NCI-H1092 treated with DMSO at 0.1 percent for 48 hours (cell line): ENCODE data around the gene ADGRV1.
"Not testable (repeated sequence)": the region's sequence is repeated elsewhere in the genome, so short reads cannot be mapped to it uniquely, and the experiment has no call there.

Source experiments
- DNase-seq: peaks from one replicate; lab custom pipeline; 2025; lab: John Stamatoyannopoulos, UW

Gene ADGRV1

GRCh38 chr5:90912476-90912875, 353.9 kb downstream of the ADGRV1 start:
- DNase-seq, result no peak

- no peak for DNase-seq
Observed at GRCh38 chr5:90915393-90915792, 356.8 kb downstream of the ADGRV1 start.

- DNase-seq, result no peak
Observed at GRCh38 chr5:90916947-90917800, 358.6 kb downstream of the ADGRV1 start.

GRCh38 chr5:90917928-90918668, 359.5 kb downstream of the ADGRV1 start:
- no peak for DNase-seq

GRCh38 chr5:90921418-90921973, 362.9 kb downstream of the ADGRV1 start:
- DNase-seq, result no peak

GRCh38 chr5:90924222-90924621, 365.6 kb downstream of the ADGRV1 start:
- DNase-seq, result not testable (repeated sequence)

- DNase-seq, result not testable (repeated sequence)
Observed at GRCh38 chr5:90929013-90929839, 370.6 kb downstream of the ADGRV1 start.

- no peak for DNase-seq
Observed at GRCh38 chr5:90930062-90930461, 371.5 kb downstream of the ADGRV1 start.

GRCh38 chr5:90930756-90931431, 372.3 kb downstream of the ADGRV1 start:
- no peak for DNase-seq

GRCh38 chr5:90932052-90932699, 373.6 kb downstream of the ADGRV1 start:
- DNase-seq, result peak; percentile 6

- DNase-seq, result no peak
Observed at GRCh38 chr5:90933298-90933697, 374.7 kb downstream of the ADGRV1 start.

- no peak for DNase-seq
Observed at GRCh38 chr5:90934091-90934719, 375.6 kb downstream of the ADGRV1 start.

- no peak for DNase-seq
Observed at GRCh38 chr5:90934738-90935137, 376.1 kb downstream of the ADGRV1 start.

- DNase-seq, result no peak
Observed at GRCh38 chr5:90939211-90939610, 380.6 kb downstream of the ADGRV1 start.

- peak; percentile 42 for DNase-seq
Observed at GRCh38 chr5:90940227-90940995, 381.8 kb downstream of the ADGRV1 start.

GRCh38 chr5:90941002-90941720, 382.6 kb downstream of the ADGRV1 start:
- peak; percentile 61 for DNase-seq

- no peak for DNase-seq
Observed at GRCh38 chr5:90944116-90944515, 385.5 kb downstream of the ADGRV1 start.

- DNase-seq, result no peak
Observed at GRCh38 chr5:90947667-90948066, 389.1 kb downstream of the ADGRV1 start.

- DNase-seq, result no peak
Observed at GRCh38 chr5:90948969-90949368, 390.4 kb downstream of the ADGRV1 start.
